ENCODE results near the gene SLFN13.
"Not testable (repeated sequence)": the region's sequence is repeated elsewhere in the genome, so short reads cannot be mapped to it uniquely, and the experiment has no call there.

Gene SLFN13

DNA sequence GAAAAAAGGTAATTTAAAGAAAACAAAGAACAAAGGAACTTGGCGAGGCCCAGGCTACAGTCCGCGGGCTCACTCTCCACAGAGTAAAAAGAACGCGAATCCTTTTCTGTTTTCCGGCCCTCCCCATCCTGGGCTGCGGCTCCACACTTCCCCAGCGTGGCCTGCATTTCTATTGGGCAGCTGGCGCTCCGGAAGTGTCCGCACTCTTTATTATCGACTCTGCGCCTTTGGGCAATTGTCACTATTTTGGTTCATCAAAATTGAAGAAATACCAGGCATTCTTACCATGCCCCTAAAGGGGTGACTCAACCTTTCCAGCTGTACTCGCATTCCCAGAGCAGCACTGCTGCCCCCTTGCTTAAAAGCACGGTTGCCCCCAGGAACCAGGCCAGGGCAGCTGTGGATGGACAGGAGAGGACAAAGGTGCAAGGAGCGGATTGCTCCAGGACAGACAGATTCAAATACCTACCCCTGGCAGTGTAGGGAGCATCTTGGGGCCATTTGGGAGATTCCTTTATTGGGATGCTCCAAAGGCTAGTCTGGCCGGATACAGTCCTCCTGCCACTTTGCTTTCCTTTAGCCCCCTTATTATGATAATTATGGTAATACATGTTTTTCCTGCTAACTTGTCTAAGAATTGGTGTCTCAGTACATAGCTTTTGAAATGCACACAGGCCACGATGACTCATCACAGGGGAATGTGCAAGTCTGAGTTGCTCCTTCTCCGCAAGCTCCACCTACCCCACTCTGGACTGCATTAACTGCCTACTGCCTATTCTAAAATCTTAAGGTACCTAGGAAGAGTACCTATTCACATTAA is 15.3 kb downstream of the SLFN13 start:
- H3K4me3 ChIP-seq (ENCODE audit: low read depth, low read length) = peak overlapping the region; percentile 56
- TF ChIP-seq CTCF (IDR thresholded peaks at IDR 0.05; ENCODE audit: low read depth, low read length, missing control alignments) = no peak
- peak; percentile 47 for DNase-seq (ENCODE audit: low read depth)

GRCh38 chr17:35432176-35433074 is 16.1 kb downstream of the SLFN13 start, which contains the start of gene SLFN12:
SLFN12 (minus strand) TSS chr17:35432500; CDS start chr17:35423028, 9,472 bp downstream.
- H3K4me3 ChIP-seq (ENCODE audit: low read depth, low read length) = peak within 1 kb of the TSS; percentile 56
- no peak for TF ChIP-seq CTCF (IDR thresholded peaks at IDR 0.05; ENCODE audit: low read depth, low read length, missing control alignments)
- peak; percentile 47 for DNase-seq (ENCODE audit: low read depth)

GRCh38 chr17:35429702-35430101 is 18.9 kb downstream of the SLFN13 start:
- no peak for TF ChIP-seq CTCF (IDR thresholded peaks at IDR 0.05; ENCODE audit: low read depth, low read length, missing control alignments)
- H3K4me3 ChIP-seq (ENCODE audit: low read depth, low read length) = no peak overlapping the region
- no peak for DNase-seq (ENCODE audit: low read depth)

- no peak for TF ChIP-seq CTCF (IDR thresholded peaks at IDR 0.05; ENCODE audit: low read depth, low read length, missing control alignments)
Observed at GRCh38 chr17:35428229-35428628, 20.3 kb downstream of the SLFN13 start.

GRCh38 chr17:35423761-35424160 is 24.8 kb downstream of the SLFN13 start:
- no peak for DNase-seq (ENCODE audit: low read depth)
- H3K4me3 ChIP-seq (ENCODE audit: low read depth, low read length) = no peak overlapping the region
- no peak for TF ChIP-seq CTCF (IDR thresholded peaks at IDR 0.05; ENCODE audit: low read depth, low read length, missing control alignments)

More at GRCh38 chr17:35428229-35428628, 20.3 kb downstream of the SLFN13 start:
- no peak overlapping the region for H3K4me3 ChIP-seq (ENCODE audit: low read depth, low read length)
- no peak for DNase-seq (ENCODE audit: low read depth)

DNA sequence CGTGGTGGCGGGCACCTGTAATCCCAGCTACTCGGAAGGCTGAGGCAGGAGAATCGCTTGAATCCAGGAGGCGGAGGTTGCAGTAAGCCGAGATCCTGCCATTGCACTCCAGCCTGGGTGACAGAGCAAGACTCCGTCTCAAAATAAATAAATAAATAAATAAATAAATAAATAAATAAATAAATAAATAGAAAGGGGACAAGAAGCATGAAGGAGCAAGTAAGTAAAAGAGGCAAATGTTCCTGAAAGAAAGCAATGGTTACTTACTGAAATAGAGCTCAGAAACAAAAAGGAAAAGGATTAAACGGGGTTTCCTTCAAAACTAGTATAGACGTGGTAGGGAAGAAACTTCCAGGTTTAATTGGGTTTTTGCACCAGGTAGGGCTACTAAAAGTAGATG is 27.5 kb downstream of the SLFN13 start:
- DNase-seq (ENCODE audit: low read depth); H3K4me3 ChIP-seq (ENCODE audit: low read depth, low read length): not testable (repeated sequence)

- H3K4me3 ChIP-seq (ENCODE audit: low read depth, low read length) = no peak overlapping the region
- no peak for TF ChIP-seq CTCF (IDR thresholded peaks at IDR 0.05; ENCODE audit: low read depth, low read length, missing control alignments)
- DNase-seq (ENCODE audit: low read depth) = no peak
Observed at GRCh38 chr17:35416659-35417058, 31.9 kb downstream of the SLFN13 start.

DNA sequence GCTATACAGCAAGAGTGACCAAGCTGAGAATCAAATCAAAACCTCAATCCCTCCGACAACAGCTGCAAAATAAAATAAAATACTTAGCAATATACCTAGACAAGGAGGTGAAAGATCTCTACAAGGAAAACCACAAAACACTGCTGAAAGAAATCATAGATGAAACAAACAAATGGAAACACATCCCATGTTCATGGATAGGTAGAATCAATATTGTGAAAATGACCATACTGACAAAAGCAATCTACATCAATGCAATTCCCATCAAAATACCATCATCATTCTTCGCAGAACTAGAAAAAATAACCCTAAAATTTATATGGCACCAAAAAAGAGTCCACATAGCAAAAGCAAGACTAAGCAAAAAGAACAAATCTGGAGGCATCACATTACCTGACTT is 33.9 kb downstream of the SLFN13 start:
- H3K4me3 ChIP-seq (ENCODE audit: low read depth, low read length); DNase-seq (ENCODE audit: low read depth): not testable (repeated sequence)

Data from GM12864 (cell line).